Left renal pelvis (tissue), 4 donors: ENCODE measurements around the gene SFXN2. TPM values are rescaled to one million over a fixed set of nuclear protein-coding genes. Genes with fewer than 3 reads are reported as not detected.

Experiments used
- polyA plus RNA-seq, 4 donors: library from polyadenylated mRNA; unstranded; fragments of 120-200 nt; gene quantifications; one replicate each; pipeline ENCODE4 v1.2.1, GENCODE V29; 2013; ENCODE audit not compliant: insufficient read length in 4 of 4

SFXN2 gene
- polyA plus RNA-seq, 4 donors = 8.3 to 63.1 (median 50.1) TPM

Other genes with a start within 250 kb of the SFXN2 start
- 10 to 100 TPM; 80.6 to 92.0 (median 89.2) TPM for gene ACTR1A, start 211.9 kb upstream of the SFXN2 start, polyA plus RNA-seq
- 10 to 100 TPM; 24.0 to 28.7 (median 27.6) TPM for gene SUFU, start 210.7 kb upstream of the SFXN2 start, polyA plus RNA-seq
- 100 to 1,000 TPM in 3 of 4 donors, 10 to 100 TPM in 1; 76.9 to 146 (median 129) TPM for gene TRIM8, start 70.2 kb upstream of the SFXN2 start, polyA plus RNA-seq
- 10 to 100 TPM; 19.0 to 31.4 (median 28.5) TPM for gene ARL3, start 239 bp upstream of the SFXN2 start, polyA plus RNA-seq
- gene WBP1L, start 29.3 kb downstream of the SFXN2 start, polyA plus RNA-seq = 10 to 100 TPM; 46.6 to 57.6 (median 47.6) TPM
- 1 to 10 TPM in 1 of 4 donors, under 1 TPM in 2, not detected in 1; 0.39 to 2.1 (median 0.63) TPM for gene CYP17A1, start 122.8 kb downstream of the SFXN2 start, polyA plus RNA-seq
- gene BORCS7, start 139.6 kb downstream of the SFXN2 start, polyA plus RNA-seq = 10 to 100 TPM; 50.9 to 60.2 (median 56.7) TPM
- 10 to 100 TPM; 18.8 to 27.2 (median 22.0) TPM for gene AS3MT, start 154.8 kb downstream of the SFXN2 start, polyA plus RNA-seq
- gene CNNM2, start 203.7 kb downstream of the SFXN2 start, polyA plus RNA-seq = 1 to 10 TPM; 5.4 to 9.9 (median 9.6) TPM